HG03439 (cell line): ENCODE measurements around the gene KDM2B.

Experiments used
- ATAC-seq: cut with Tn5 transposase; IDR thresholded peaks from one replicate; pipeline ENCODE4 v1.9.1; 2021; ENCODE audit warnings: mild to moderate bottlenecking, moderate library complexity; ENCODE audit not compliant: unreplicated experiment

Gene KDM2B

GRCh38 chr12:121532503-121533393 is 48.1 kb downstream of the KDM2B start:
- no peak for ATAC-seq

GRCh38 chr12:121531356-121531750 is 49.5 kb downstream of the KDM2B start:
- no peak for ATAC-seq

DNA sequence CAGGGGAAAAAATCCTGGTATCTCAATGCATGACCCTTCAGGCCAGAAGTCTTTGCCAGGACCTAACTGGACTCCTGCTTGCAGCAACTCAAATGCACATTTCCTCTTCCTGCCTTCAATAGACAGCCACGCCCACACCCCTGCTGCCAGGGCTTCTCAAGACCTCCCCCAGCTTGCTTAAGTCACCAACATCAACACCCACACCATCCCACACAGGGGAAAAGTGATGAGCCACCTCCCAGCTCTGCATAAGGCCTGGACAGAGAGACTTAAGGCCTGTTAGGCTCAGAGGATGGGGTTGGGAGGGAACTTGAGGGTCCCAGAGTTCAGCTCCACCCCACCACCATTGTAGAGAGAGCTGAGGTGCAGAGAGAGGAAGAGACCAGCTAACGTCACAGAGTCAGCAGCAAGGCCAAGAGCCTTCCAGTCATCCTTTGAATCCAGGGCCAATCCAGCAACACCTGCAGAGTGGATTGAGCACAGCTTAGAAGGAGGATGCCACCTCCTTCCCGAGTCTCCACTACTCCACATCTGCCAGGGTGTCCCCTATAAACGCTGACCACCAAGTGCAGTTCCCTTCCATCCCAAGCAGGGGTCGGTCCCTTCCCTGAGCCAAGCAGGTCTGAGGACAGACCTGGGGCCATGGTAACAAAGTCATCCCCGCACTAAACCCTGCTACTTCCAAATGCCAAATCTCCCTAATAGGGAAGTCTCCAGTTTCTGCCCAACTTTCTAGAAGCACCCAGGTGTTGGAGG is 50.0 kb downstream of the KDM2B start:
- ATAC-seq, result no peak

GRCh38 chr12:121529184-121529583 is 51.6 kb downstream of the KDM2B start:
- ATAC-seq, result no peak

DNA sequence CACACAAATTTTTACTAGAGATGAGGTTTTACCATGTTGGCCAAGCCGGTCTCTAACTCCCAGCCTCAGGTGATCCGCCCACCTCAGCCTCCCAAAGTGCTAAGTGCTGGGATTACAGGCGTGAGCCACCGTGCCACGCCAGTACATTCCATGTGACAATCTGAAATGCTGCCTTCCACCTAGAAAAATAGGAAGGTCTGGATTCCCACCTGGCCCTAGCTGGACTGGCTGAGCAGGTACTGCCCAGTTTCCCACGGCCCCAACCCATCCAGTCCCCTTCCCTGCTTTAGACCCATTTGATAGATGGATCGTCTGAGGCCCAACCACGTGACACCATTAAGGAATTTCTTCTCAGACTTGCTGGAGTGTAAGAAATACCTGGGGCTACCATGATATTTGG is 55.4 kb downstream of the KDM2B start:
- ATAC-seq, result no peak

- ATAC-seq, result no peak
These were observed 56.5 kb downstream of the KDM2B start for GRCh38 chr12:121524196-121524916.

- ATAC-seq, result no peak
These were observed 57.1 kb downstream of the KDM2B start for GRCh38 chr12:121523741-121524140.

DNA sequence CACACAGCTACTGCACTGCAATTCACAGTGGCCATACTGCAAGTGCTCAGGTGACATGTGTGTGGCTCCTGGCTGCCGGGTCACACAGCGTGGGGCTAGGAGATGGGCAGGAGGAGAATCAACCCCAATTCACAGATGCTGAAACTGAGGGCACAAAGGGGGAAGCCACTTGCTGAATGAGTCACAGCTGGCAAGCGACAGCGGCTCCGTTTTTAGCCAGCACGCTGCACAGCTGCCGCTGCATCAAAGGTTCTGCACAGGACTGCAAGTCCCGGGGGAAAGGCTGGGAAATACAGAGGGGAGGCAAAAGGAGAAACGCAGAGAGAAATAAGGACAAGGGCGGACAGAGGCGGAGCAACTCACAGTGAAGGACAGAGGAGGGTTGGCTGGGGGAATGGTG is 57.9 kb downstream of the KDM2B start:
- ATAC-seq, result peak; percentile 57

- no peak for ATAC-seq
These were observed 60.2 kb downstream of the KDM2B start for GRCh38 chr12:121520586-121521086.

- no peak for ATAC-seq
These were observed 60.7 kb downstream of the KDM2B start for GRCh38 chr12:121520119-121520518.

DNA sequence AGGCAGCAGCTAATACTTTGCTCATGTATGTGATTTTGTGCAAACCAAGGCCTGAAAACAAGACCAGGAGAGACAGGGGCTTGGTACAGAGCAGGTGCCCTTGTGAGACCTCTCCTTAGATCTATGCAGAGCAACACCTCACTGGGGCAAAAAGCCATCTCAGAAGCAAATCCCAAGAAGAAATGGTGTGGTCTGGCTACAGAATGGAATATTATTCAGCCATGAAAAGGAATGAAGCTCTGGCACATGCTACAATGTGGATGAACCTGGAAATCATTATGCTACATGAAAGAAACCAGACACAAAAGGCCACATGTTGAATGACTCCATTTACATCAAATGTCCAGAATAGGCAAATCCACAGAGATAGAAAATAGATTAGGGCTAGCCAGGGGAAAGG is 61.6 kb downstream of the KDM2B start:
- no peak for ATAC-seq

- ATAC-seq, result no peak
These were observed 62.2 kb downstream of the KDM2B start for GRCh38 chr12:121518656-121519055.

GRCh38 chr12:121516437-121517011 is 64.3 kb downstream of the KDM2B start:
- ATAC-seq, result no peak

- no peak for ATAC-seq
These were observed 65.2 kb downstream of the KDM2B start for GRCh38 chr12:121515615-121516014.

DNA sequence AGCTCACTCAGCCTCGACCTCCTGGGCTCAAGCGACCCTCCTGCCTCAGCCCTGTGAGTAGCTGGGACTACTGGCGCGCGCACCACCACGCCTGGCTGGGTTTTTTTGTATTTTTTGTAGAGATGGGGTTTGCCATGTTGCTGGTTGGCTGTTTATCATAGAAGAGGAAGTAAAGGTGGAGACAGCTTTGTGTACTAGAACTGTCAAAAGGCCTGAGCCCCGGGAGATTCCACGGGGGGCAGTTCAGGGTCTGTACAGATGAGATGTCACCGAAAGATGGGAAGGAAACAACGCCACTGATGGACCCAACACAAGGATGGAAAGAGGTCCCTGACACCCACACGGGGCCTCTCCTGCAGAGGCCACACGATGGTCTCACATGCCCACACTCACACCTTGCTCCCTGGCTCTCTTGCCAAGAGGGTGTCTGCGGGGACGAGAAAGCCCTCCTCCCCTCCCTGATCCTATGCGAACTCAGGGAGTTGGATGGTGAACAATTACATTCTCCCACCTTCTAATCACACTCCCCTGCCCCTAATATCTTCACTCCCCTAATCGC is 66.6 kb downstream of the KDM2B start:
- ATAC-seq, result no peak

- ATAC-seq, result no peak
These were observed 67.2 kb downstream of the KDM2B start for GRCh38 chr12:121513464-121514183.

GRCh38 chr12:121512561-121512960 is 68.3 kb downstream of the KDM2B start:
- no peak for ATAC-seq

GRCh38 chr12:121511916-121512315 is 68.9 kb downstream of the KDM2B start:
- ATAC-seq, result no peak

- ATAC-seq, result no peak
These were observed 71.5 kb downstream of the KDM2B start for GRCh38 chr12:121509339-121509738.

DNA sequence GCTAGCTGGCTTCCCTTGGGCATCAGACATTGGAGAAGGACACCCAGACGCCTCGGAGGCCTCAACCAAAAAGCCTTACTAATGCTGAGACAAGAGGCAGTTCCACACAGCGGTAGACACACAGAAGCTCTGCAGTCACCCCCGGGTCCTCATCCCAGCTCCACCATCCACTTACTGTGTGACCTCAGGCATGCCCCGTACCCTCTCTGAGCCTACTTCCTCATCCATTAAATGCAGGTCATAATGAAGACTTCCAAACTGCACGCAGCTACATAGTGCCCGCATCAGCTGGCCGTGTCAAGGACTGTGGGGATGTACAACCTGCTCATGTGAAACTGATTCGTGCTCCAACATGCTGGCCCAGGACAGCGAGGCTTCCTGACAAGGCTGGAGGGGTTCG is 72.3 kb downstream of the KDM2B start:
- no peak for ATAC-seq
